GM23338 (cell line): ENCODE data around the gene EEA1. TPM values are rescaled to one million over a fixed set of nuclear protein-coding genes. Genes with fewer than 3 reads are reported as not detected.
A peak's percentile ranks its signal among the peaks of the same experiment; 100 is the strongest.

Experiments
- ATAC-seq: fragments of 200-7000 bp; cut with Tn5 transposase; 3 replicates; pipeline ENCODE4 v1.9.1; 2020
- DNase-seq: peaks from one replicate; pipeline ENCODE4 v3.0.0-alpha.2; 2015; ENCODE audit warnings: low spot score
- H2AFZ ChIP-seq: fragments of 200-600 bp; sonication (generic); 2 replicates; pipeline ENCODE4 v1.8.0; 2016; ENCODE audit warnings: antibody characterized with exemption, mild to moderate bottlenecking, moderate library complexity
- H3F3A ChIP-seq: fragments of 200-600 bp; sonication (generic); replicated peaks from 2 replicates; pipeline ENCODE4 v1.8.0; 2017; ENCODE audit warnings: antibody characterized with exemption, mixed run types, low read depth
- H3K27ac ChIP-seq: fragments of 200-600 bp; sonication (generic); 2 replicates; pipeline ENCODE4 v1.6.1; 2016; ENCODE audit warnings: low read depth
- H3K27me3 ChIP-seq: fragments of 200-600 bp; sonication (generic); 2 replicates; pipeline ENCODE4 v1.8.0; 2016; ENCODE audit warnings: mild to moderate bottlenecking, mixed run types, moderate library complexity; ENCODE audit not compliant: insufficient read depth
- H3K36me3 ChIP-seq: fragments of 200-600 bp; sonication (generic); 2 replicates; pipeline ENCODE4 v1.8.0; 2016; ENCODE audit warnings: mild to moderate bottlenecking; ENCODE audit not compliant: insufficient read depth
- H3K4me1 ChIP-seq: fragments of 200-600 bp; sonication (generic); 2 replicates; pipeline ENCODE4 v1.8.0; 2016; ENCODE audit warnings: mild to moderate bottlenecking, moderate library complexity; ENCODE audit not compliant: insufficient read depth
- H3K4me2 ChIP-seq: fragments of 200-600 bp; sonication (generic); 2 replicates; pipeline ENCODE4 v1.7.1; 2017; ENCODE audit warnings: mixed run types
- H3K4me3 ChIP-seq: fragments of 200-600 bp; sonication (generic); 2 replicates; pipeline ENCODE4 v1.6.1; 2016; ENCODE audit warnings: mixed run types
- H3K79me2 ChIP-seq: fragments of 200-600 bp; sonication (generic); replicated peaks from 2 replicates; pipeline ENCODE4 v1.8.0; 2017; ENCODE audit warnings: mild to moderate bottlenecking; ENCODE audit not compliant: insufficient read depth
- H3K9me2 ChIP-seq: fragments of 200-600 bp; sonication (generic); 2 replicates; pipeline ENCODE4 v1.8.0; 2017; ENCODE audit not compliant: insufficient read depth
- H4K20me1 ChIP-seq: fragments of 200-600 bp; sonication (generic); replicated peaks from 2 replicates; pipeline ENCODE4 v1.8.0; 2017; ENCODE audit warnings: mild to moderate bottlenecking; ENCODE audit not compliant: insufficient read depth
- H3K27ac Mint-ChIP-seq: 2 replicates; pipeline ENCODE4 v1.8.0; 2020; ENCODE audit warnings: inconsistent platforms, mild to moderate bottlenecking, moderate library complexity, mixed read lengths
- H3K27me3 Mint-ChIP-seq: 3 replicates; pipeline ENCODE4 v1.8.0; 2022; ENCODE audit warnings: low read depth, mild to moderate bottlenecking, moderate library complexity, mixed read lengths, inconsistent platforms; ENCODE audit not compliant: insufficient read depth, poor library complexity
- H3K36me3 Mint-ChIP-seq: 3 replicates; pipeline ENCODE4 v1.8.0; 2021; ENCODE audit warnings: low read depth, mild to moderate bottlenecking, inconsistent platforms, moderate library complexity, mixed read lengths
- H3K4me1 Mint-ChIP-seq: 3 replicates; pipeline ENCODE4 v1.8.0; 2020; ENCODE audit warnings: mild to moderate bottlenecking, inconsistent platforms, mixed read lengths
- H3K4me3 Mint-ChIP-seq: 3 replicates; pipeline ENCODE4 v1.8.0; 2021; ENCODE audit warnings: moderate library complexity, mild to moderate bottlenecking, inconsistent platforms, mixed read lengths
- H3K9me3 Mint-ChIP-seq: 3 replicates; pipeline ENCODE4 v1.8.0; 2020; ENCODE audit warnings: moderate library complexity, mild to moderate bottlenecking, inconsistent platforms, mixed read lengths
- CREB1 ChIP-seq: fragments of 250-450 bp; sonication (Bioruptor Pico); IDR thresholded peaks from 2 replicates; pipeline ENCODE4 v1.5.0; 2020; ENCODE audit warnings: low read depth, mild to moderate bottlenecking, moderate library complexity
- EZH2 ChIP-seq: fragments of 200-600 bp; sonication (generic); IDR thresholded peaks from one replicate; pipeline ENCODE4 v1.8.0; 2017; ENCODE audit warnings: antibody characterized with exemption, mild to moderate bottlenecking, low read depth; ENCODE audit not compliant: unreplicated experiment
- EZH2phosphoT487 ChIP-seq: fragments of 200-600 bp; sonication (generic); IDR thresholded peaks from one replicate; pipeline ENCODE4 v1.8.1; 2018; ENCODE audit warnings: antibody characterized with exemption; ENCODE audit not compliant: unreplicated experiment
- JUNB ChIP-seq: IDR thresholded peaks from one replicate; pipeline ENCODE4 v1.6.1; 2016; ENCODE audit warnings: antibody characterized with exemption; ENCODE audit not compliant: unreplicated experiment
- NANOG ChIP-seq: IDR thresholded peaks from 2 replicates; pipeline ENCODE4 v1.6.1; 2016; ENCODE audit warnings: antibody characterized with exemption, borderline replicate concordance
- POLR2AphosphoS5 ChIP-seq: IDR thresholded peaks from 2 replicates; pipeline ENCODE4 v1.6.1; 2016; ENCODE audit warnings: antibody characterized with exemption, low read depth
- STAT1 ChIP-seq: IDR thresholded peaks from one replicate; pipeline ENCODE4 v1.6.1; 2016; ENCODE audit warnings: antibody characterized with exemption; ENCODE audit not compliant: unreplicated experiment
- ZNF114 ChIP-seq: fragments of 250-450 bp; sonication (Bioruptor Pico); IDR thresholded peaks from 2 replicates; pipeline ENCODE4 v1.5.0; 2020; ENCODE audit warnings: mild to moderate bottlenecking, moderate library complexity
- ZNF331 ChIP-seq: fragments of 250-450 bp; sonication (Bioruptor Pico); IDR thresholded peaks from 2 replicates; pipeline ENCODE4 v1.5.0; 2020; ENCODE audit warnings: low read depth, mild to moderate bottlenecking, moderate library complexity
- polyA plus RNA-seq: library from polyadenylated mRNA; unstranded; fragments of >200 nt; fragmentation: Nextera tagmentation; extraction: Ambion mirVana; gene quantifications from 2 replicates; pipeline ENCODE4 v1.2.1, GENCODE V29; 2016
- total RNA-seq: library from RNA; depleted of rRNA; stranded (reverse); fragments of >200 nt; shearing (Covaris generic); gene quantifications from 2 replicates; pipeline ENCODE4 v1.2.3, GENCODE V29; 2014
- TF ChIP-seq, protein P1 (sequence below): IDR thresholded peaks from 2 replicates; pipeline ENCODE4 v1.6.1; 2016; ENCODE audit warnings: antibody characterized with exemption
- TF ChIP-seq, protein P2 (sequence below): fragments of 250-450 bp; sonication (Bioruptor Pico); IDR thresholded peaks from 2 replicates; pipeline ENCODE4 v1.5.0; 2020; ENCODE audit warnings: mild to moderate bottlenecking, moderate library complexity
- TF ChIP-seq, protein P3 (sequence below): IDR thresholded peaks from one replicate; pipeline ENCODE4 v1.6.1; 2018; ENCODE audit warnings: antibody characterized with exemption; ENCODE audit not compliant: unreplicated experiment
- TF ChIP-seq, protein P4 (sequence below), 2 experiments: fragments of 200-600 bp in 1 of 2; sonication (generic) in 1 of 2; conservative IDR thresholded peaks; 2 replicates each; pipeline versions ENCODE4 v1.5.1 to v1.6.1; 2016 to 2017; ENCODE audit warnings: antibody characterized with exemption in 2 of 2, low read depth in 2 of 2, mild to moderate bottlenecking in 2 of 2, moderate library complexity in 1 of 2

The EEA1 gene
- total and polyA plus RNA-seq, 2 experiments from 2014 or later, result 10.0 to 41.1 TPM

DNA sequence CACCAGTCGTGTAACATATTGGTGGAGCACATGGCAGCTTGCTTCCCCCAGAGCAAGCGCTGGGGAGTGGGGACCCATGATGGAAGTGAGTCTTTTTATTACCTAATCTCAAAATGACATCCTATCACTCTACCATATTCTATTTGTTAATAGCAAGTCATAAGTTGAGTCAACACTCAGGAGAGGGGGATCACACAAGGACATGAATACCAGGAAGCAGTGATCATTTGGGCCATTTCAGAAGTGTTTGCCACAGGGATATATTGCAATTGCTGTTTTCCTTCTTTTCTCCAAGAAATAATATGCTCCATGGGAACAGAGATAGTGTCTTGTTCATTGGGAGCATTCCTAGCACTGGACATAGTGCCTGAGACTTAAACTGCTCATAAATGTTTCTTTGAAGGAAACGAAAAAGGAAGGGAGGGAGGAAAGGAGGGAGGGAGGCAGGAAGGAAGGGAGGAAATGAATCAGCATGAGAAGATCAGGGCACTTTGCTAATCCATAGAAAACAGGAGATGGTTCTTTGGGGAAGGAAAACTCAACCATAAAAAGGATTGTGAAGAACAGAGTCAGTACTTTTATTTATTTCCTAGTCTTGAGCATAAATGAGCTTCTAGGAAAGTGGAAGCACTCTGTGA lies 39.2 kb upstream of the EEA1 start:
- H3K4me1 Mint-ChIP-seq, result peaks cover 8% of the 10 kb centered on the region; the same call in 2 of the 3 replicates
- Histone ChIP-seq H3K9me2 (no peaks in the 10 kb centered on the region), H3K79me2 (no peaks in the 10 kb centered on the region), H3K27ac (no peak overlapping the region), H3K4me2 (no peak overlapping the region), H3K4me3 (no peak overlapping the region), H3K36me3 (no peaks in the 10 kb centered on the region), H4K20me1 (no peaks in the 10 kb centered on the region), H3F3A (no peaks in the 10 kb centered on the region), H3K4me1 (no peaks in the 10 kb centered on the region), H3K27me3 (no peaks in the 10 kb centered on the region), H2AFZ (peak overlapping the region; percentile 24; the same call in 1 of the 2 replicates)
- no peak overlapping the region for H3K27ac Mint-ChIP-seq
- DNase-seq (no peak), ATAC-seq (no peak)
- H3K9me3 Mint-ChIP-seq, result no peaks in the 10 kb centered on the region
- H3K4me3 Mint-ChIP-seq, result no peak overlapping the region
- H3K36me3 Mint-ChIP-seq, result no peaks in the 10 kb centered on the region
- H3K27me3 Mint-ChIP-seq, result peaks cover 2% of the 10 kb centered on the region
- TF ChIP-seq, protein P1, sequence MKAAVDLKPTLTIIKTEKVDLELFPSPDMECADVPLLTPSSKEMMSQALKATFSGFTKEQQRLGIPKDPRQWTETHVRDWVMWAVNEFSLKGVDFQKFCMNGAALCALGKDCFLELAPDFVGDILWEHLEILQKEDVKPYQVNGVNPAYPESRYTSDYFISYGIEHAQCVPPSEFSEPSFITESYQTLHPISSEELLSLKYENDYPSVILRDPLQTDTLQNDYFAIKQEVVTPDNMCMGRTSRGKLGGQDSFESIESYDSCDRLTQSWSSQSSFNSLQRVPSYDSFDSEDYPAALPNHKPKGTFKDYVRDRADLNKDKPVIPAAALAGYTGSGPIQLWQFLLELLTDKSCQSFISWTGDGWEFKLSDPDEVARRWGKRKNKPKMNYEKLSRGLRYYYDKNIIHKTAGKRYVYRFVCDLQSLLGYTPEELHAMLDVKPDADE, result no peak
- TF ChIP-seq ZNF114 (CRISPR knock-in tag) (no peak), STAT1 (no peak), CREB1 (CRISPR knock-in tag) (no peak), NANOG (no peak), EZH2 (no peak), POLR2AphosphoS5 (no peak), ZNF331 (no peak), EZH2phosphoT487 (no peak), JUNB (no peak)
- TF ChIP-seq, protein P2, sequence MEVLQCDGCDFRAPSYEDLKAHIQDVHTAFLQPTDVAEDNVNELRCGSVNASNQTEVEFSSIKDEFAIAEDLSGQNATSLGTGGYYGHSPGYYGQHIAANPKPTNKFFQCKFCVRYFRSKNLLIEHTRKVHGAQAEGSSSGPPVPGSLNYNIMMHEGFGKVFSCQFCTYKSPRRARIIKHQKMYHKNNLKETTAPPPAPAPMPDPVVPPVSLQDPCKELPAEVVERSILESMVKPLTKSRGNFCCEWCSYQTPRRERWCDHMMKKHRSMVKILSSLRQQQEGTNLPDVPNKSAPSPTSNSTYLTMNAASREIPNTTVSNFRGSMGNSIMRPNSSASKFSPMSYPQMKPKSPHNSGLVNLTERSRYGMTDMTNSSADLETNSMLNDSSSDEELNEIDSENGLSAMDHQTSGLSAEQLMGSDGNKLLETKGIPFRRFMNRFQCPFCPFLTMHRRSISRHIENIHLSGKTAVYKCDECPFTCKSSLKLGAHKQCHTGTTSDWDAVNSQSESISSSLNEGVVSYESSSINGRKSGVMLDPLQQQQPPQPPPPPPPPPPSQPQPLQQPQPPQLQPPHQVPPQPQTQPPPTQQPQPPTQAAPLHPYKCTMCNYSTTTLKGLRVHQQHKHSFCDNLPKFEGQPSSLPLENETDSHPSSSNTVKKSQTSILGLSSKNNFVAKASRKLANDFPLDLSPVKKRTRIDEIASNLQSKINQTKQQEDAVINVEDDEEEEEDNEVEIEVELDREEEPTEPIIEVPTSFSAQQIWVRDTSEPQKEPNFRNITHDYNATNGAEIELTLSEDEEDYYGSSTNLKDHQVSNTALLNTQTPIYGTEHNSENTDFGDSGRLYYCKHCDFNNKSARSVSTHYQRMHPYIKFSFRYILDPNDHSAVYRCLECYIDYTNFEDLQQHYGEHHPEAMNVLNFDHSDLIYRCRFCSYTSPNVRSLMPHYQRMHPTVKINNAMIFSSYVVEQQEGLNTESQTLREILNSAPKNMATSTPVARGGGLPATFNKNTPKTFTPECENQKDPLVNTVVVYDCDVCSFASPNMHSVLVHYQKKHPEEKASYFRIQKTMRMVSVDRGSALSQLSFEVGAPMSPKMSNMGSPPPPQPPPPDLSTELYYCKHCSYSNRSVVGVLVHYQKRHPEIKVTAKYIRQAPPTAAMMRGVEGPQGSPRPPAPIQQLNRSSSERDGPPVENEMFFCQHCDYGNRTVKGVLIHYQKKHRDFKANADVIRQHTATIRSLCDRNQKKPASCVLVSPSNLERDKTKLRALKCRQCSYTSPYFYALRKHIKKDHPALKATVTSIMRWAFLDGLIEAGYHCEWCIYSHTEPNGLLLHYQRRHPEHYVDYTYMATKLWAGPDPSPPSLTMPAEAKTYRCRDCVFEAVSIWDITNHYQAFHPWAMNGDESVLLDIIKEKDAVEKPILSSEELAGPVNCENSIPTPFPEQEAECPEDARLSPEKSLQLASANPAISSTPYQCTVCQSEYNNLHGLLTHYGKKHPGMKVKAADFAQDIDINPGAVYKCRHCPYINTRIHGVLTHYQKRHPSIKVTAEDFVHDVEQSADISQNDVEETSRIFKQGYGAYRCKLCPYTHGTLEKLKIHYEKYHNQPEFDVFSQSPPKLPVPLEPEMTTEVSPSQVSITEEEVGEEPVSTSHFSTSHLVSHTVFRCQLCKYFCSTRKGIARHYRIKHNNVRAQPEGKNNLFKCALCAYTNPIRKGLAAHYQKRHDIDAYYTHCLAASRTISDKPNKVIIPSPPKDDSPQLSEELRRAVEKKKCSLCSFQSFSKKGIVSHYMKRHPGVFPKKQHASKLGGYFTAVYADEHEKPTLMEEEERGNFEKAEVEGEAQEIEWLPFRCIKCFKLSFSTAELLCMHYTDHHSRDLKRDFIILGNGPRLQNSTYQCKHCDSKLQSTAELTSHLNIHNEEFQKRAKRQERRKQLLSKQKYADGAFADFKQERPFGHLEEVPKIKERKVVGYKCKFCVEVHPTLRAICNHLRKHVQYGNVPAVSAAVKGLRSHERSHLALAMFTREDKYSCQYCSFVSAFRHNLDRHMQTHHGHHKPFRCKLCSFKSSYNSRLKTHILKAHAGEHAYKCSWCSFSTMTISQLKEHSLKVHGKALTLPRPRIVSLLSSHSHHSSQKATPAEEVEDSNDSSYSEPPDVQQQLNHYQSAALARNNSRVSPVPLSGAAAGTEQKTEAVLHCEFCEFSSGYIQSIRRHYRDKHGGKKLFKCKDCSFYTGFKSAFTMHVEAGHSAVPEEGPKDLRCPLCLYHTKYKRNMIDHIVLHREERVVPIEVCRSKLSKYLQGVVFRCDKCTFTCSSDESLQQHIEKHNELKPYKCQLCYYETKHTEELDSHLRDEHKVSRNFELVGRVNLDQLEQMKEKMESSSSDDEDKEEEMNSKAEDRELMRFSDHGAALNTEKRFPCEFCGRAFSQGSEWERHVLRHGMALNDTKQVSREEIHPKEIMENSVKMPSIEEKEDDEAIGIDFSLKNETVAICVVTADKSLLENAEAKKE (CRISPR knock-in tag), result no peak
- TF ChIP-seq, protein P3, sequence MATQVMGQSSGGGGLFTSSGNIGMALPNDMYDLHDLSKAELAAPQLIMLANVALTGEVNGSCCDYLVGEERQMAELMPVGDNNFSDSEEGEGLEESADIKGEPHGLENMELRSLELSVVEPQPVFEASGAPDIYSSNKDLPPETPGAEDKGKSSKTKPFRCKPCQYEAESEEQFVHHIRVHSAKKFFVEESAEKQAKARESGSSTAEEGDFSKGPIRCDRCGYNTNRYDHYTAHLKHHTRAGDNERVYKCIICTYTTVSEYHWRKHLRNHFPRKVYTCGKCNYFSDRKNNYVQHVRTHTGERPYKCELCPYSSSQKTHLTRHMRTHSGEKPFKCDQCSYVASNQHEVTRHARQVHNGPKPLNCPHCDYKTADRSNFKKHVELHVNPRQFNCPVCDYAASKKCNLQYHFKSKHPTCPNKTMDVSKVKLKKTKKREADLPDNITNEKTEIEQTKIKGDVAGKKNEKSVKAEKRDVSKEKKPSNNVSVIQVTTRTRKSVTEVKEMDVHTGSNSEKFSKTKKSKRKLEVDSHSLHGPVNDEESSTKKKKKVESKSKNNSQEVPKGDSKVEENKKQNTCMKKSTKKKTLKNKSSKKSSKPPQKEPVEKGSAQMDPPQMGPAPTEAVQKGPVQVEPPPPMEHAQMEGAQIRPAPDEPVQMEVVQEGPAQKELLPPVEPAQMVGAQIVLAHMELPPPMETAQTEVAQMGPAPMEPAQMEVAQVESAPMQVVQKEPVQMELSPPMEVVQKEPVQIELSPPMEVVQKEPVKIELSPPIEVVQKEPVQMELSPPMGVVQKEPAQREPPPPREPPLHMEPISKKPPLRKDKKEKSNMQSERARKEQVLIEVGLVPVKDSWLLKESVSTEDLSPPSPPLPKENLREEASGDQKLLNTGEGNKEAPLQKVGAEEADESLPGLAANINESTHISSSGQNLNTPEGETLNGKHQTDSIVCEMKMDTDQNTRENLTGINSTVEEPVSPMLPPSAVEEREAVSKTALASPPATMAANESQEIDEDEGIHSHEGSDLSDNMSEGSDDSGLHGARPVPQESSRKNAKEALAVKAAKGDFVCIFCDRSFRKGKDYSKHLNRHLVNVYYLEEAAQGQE, result no peak
- TF ChIP-seq, protein P4, sequence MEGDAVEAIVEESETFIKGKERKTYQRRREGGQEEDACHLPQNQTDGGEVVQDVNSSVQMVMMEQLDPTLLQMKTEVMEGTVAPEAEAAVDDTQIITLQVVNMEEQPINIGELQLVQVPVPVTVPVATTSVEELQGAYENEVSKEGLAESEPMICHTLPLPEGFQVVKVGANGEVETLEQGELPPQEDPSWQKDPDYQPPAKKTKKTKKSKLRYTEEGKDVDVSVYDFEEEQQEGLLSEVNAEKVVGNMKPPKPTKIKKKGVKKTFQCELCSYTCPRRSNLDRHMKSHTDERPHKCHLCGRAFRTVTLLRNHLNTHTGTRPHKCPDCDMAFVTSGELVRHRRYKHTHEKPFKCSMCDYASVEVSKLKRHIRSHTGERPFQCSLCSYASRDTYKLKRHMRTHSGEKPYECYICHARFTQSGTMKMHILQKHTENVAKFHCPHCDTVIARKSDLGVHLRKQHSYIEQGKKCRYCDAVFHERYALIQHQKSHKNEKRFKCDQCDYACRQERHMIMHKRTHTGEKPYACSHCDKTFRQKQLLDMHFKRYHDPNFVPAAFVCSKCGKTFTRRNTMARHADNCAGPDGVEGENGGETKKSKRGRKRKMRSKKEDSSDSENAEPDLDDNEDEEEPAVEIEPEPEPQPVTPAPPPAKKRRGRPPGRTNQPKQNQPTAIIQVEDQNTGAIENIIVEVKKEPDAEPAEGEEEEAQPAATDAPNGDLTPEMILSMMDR (conservative IDR thresholded peaks at IDR 0.05; ENCODE audit: low read depth in 2 of 2), result no peak
